Fibroblast of skin of scalp (primary cell): Measurements from ENCODE around the gene HDGFL1. TPM values are rescaled to one million over a fixed set of nuclear protein-coding genes. Genes with fewer than 3 reads are reported as not detected.

Experiments
- DNase-seq: peaks from one replicate; pipeline ENCODE4 v3.0.0-alpha.2; 2013
- polyA plus RNA-seq, 2 experiments: library from polyadenylated mRNA; unstranded; fragments of 120-200 nt; gene quantifications; one replicate each; pipeline ENCODE4 v1.2.1, GENCODE V29; 2013; ENCODE audit not compliant: insufficient read length in 2 of 2

The HDGFL1 gene
- polyA plus RNA-seq (2013, experiment 1 of 2; ENCODE audit: insufficient read length), result not detected
- not detected for polyA plus RNA-seq (2013, experiment 2 of 2; ENCODE audit: insufficient read length)

DNA sequence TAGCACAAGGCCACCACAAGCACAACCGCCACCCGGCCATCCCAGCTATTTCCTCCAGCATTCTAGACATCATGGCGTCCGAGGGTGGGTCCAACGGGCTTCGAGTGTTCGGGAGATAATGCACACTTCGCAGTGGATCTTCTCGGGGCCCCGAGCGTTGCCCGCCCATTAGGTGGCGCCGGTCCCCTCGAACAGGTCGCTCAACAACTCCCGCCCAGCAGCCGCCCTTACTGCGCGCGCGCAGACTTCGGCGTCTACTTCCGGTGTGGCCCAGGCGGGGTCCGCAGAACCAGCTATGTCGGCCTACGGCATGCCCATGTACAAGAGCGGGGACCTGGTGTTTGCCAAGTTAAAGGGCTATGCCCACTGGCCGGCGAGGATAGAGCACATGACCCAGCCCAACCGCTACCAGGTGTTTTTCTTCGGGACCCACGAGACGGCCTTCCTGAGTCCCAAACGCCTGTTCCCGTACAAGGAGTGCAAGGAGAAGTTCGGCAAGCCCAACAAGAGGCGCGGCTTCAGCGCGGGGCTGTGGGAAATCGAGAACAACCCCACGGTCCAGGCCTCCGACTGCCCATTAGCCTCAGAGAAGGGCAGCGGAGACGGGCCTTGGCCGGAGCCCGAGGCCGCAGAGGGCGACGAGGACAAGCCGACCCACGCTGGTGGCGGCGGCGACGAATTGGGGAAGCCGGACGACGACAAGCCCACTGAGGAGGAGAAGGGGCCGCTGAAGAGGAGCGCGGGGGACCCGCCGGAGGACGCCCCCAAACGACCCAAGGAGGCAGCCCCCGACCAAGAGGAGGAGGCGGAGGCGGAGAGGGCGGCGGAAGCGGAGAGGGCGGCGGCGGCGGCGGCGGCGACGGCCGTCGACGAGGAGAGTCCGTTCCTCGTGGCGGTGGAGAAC lies at the start of gene HDGFL1:
Gene HDGFL1, plus strand, starts transcription at position 286 of the 904 bp plus-strand sequence. Its CDS starts 10 bp downstream, at position 296.
- no peak for DNase-seq

DNA sequence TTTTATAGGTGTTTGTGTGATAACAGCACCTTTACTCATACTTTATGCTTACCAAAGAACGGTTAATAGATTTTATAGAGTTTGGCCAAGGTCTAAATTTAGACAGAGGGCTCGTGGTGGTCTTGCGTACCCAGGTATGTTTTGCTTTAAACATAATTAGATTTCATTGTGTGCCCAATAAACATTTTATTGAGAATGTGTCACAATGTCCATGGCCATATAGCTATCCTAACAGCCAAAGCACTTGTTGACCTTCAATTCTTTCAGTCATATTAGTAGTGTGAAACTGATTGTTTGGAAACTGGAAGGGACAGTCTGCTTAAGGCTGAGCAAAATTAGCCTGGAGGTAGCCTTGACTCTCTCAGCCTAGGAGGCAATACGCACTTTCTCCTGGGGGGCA lies 48.3 kb upstream of the HDGFL1 start:
- DNase-seq, result no peak

DNA sequence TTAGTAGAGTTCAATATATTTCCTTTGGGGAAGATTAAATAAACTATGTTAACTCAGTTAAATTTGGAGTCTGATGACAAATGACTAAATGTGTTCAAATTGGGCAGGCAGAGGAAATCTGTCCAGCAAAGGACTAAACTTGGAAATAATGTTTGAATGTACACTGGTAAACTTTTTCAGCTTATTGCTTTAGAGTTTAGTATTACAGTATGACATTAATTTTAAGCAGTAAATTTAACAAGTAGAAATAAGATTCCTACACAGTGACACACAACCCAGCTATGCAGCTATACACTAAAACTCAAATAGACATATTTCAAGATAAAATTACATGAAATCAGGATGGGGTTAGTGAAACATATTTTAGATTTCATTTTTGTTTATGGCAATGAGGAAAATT lies 42.6 kb upstream of the HDGFL1 start:
- DNase-seq, result peak; percentile 76

DNA sequence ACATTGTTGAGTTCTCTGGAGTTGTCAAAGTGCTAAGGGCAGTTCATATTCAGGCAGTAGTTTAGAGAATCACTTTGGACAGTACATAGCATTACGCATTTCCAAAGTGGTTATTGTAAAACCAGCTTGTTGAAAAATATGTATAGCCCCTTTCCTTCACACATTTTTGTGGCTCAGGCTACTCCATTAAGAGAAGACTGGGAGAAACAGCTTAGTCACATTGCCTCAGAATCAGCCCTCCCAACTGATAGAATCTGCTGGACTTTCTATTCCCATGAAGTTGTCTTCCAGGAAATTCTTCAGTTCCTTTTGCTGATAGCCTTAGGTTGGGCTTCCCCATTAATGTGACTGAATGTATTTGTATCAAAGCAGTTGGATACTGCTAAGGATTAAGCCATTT lies 39.5 kb upstream of the HDGFL1 start:
- peak; percentile 62 for DNase-seq

DNA sequence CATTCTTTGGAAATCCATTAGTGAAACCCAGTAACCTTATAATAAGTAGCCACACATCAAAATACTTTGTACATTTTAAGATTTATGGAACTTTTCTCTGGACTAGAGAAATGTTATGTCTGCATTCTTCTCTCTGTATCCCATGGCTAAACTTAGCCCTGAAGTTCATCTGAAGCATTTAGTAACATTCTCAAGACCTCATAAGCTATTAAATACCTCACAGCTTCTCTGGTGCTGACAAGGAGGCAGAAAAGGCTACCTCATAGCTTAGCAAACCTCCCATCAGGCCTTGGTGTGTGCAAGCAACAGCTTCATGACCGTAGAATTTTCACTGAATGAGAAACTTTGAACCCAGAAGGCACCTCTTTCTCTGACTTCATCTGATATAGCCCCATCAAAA lies 38.9 kb upstream of the HDGFL1 start:
- DNase-seq, result peak; percentile 27

DNA sequence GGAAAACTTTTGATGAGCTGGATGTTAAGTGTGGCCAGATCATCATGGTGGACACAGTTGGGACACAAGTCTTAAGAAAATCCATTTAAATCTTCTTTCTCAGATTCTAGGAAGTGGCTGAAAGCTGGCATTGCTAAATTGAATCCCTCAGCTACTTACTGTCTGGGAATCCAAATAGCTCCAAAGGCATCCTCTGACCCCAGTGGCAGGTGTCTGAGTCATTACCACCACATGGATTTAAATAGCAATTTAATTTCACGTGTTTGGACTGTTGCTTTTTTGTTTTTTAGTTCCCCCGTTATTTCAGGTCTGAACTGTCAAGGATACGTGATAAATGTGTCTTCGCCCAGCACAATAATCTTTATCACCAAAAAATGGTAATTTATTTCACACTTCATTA lies 33.2 kb upstream of the HDGFL1 start:
- no peak for DNase-seq

DNA sequence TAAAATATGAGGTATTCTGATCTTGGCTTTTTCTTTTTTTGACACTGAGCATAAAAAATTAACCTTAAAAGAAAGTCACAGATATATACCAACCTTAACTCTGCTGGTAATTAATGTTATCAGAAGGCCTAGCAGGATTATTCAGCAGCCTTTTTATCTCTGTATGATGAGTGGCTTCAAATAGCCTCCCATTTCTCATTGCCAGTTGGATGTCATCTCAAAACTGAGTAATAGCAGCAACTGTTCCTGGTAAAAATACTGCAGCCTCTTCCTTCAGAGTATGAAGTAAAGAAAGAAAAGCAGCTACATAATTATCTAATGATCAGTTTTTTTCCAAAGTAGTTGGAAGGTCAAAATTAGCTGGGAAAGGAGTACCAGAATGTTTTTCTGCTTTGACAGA lies 24.9 kb upstream of the HDGFL1 start:
- no peak for DNase-seq

DNA sequence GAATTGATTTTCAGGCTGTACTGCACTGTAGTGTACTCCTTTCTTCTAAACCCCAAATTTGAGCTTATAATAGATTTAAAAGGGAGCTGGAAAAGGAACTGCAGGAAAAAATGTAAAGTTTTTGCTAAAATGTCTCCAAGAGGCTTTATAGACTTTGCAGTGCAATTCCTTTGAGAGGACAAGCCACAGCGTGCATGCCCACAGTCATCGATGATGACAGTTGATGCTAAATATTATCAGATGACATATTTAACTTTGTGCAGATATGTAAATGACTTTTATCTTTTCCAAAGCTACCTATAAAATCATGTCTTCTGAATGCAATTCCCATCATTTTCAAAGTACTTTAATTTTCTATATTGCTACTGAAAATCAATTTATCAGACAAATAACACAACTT lies 24.3 kb upstream of the HDGFL1 start:
- DNase-seq, result no peak

DNA sequence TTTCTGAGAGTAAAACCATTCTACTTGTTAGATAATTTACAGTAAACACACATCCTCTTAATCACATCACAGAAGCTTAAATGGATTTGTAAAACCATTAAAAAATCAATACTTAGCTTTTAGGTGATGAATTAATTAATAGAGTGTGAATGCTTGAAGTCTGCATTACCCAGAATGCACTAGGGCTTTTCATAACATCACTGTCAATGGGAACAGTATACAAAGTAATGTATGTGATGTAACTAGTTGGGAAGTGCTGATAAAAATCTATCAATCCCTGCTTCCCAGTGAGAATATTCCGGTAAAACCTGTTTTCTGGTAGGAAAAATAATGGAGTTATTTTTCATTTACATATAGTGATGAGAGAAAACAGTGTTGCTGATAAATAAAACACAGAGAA lies 23.1 kb upstream of the HDGFL1 start:
- no peak for DNase-seq

DNA sequence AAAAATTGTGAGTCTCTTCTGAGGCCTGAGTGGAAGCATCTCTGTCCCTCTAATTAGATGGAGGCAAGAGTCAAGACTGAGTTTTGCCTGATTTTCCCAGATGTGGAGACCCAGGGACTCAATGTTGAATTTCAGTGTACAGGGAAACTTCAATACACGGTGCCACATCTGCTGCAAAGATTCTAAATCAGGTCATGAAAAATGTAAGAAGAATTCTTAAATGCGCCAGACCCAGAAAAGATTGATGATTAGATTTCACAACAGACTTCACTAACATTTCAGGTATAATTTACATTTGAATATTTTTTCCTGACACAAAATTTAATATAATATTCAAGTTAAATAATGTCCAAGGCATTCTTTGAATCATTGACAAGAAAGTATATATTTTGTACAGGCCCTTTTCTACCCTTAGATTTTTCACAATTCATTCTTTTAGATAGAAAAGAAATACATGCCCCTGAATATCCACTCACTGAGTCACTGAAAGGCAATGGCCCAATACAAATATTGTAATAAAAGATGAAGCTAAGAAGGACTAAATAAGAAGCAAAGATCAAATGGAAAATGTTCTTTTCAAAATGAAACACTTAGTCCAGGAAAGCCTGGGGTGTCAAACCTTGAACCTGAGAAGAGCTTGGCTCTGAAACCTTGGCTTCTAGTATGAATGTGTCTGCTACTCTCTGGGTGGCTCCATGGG lies 18.2 kb upstream of the HDGFL1 start:
- DNase-seq, result peak; percentile 33

DNA sequence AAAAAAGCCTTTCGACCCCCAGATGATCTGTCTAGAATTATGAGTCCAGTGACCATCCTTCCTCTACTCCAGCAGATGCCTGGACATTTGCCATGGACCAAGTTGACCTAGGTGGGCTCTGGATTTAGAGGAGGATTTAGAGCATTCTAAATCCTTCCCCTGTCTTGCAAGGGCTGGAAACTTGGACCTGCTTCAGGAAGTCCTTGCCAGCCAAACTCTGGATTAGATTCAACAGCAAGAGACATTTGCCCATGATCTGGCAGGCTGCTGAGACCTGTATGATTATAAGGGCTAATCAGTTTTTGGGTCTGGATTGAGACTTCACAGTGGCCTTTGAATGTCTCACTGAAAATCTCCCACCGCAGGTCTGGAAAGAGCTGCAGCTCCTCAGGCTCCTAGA lies 13.1 kb upstream of the HDGFL1 start:
- DNase-seq, result no peak

DNA sequence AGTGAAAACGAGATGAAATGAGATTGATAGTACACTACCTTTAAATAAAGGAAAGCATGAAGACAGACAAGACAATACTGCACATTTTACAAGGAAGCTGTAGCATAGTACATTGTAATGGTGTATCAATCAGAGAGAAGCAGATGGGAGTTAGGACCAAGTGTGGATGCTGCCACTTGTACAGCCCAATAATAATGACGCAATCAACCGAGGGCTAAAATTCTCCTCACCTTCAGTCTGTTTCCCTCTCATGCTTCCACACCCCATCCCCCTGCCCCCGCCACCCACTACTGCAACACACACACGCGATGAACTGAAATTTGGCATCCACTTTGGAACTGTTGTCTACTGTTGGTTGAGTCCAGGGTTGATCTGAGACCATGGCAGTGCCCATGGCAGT lies 12.4 kb upstream of the HDGFL1 start:
- no peak for DNase-seq

DNA sequence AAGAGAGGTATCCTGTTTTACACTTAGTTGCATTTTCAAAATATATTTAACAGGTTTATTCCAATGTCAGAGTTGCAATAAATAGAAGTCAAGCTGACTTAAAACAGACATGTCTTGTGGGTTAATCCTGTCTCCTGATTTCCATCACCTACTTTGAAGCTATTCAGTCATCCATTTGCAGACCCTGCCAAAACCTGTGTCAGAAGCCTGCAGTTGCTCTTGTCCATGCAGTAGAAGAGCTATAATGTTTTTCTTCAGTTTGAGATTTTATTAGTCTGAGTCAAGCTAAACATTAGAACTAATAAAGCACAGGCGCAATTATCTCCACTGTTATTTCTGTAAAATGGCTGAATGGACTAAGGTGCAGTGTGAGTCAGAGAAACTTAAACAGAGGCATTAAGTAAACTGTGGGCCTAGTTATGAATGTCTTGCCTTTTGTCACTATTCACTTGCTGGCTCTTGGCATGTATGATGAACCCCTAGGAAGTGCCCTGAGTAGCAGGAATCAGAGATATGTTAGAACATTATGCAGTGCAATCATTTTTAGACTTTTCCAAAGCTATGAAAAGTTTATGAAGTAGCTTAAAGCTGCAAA lies 11.0 kb upstream of the HDGFL1 start:
- DNase-seq, result no peak

DNA sequence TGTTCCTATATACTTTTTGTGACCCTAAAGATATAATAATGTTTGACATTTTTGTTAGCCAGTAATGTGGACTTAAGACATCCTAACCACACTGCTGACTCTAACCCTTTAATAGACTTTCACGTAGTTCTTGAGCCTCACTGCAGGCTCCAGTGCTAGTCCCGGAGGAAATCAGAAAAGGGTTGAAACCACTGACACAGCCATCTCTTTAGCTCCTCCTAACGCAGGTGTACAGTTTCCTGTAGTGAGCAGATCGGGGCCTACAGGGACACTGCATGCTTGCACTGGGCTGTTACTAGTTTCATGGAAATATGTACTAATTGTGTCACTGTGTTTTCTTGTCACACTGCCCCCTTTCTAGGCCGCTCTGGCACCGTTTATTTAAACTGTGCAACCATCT lies 512 bp upstream of the HDGFL1 start:
- DNase-seq, result no peak

DNA sequence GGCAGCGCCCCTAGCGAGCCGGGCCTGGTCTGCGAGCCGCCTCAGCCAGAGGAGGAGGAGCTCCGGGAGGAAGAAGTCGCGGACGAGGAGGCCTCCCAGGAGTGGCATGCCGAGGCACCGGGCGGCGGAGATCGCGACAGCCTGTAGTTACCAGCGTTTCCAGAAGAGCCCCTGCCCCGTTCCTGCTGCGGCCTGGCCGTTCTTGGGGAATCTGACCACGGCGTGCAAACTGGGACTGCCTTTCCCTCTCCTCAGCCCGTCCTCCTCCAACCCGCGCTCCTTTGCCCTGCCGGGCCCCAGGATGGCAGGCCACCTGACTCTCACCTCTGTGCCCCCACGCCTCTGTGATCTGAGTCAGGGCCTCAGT lies 802 bp downstream of the HDGFL1 start:
- no peak for DNase-seq

DNA sequence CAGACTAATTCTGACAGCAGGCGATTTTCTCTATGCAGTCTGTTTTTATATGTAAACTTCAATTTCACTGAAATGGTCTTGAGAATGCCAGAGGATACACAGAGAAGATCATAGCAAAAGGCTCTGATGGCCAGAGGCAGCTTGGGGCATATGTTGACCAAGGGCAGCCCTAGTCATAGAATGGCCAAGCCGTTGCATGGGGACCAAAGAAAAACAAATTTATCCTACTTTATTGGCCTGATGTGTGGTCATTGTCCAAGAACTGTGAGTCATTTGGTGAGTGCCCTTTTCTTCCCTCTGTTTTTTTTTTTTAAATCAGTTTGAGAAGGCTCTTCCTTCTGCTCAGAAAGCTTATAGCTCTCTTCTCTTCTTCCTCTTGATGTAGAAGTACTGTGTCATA lies 5.8 kb downstream of the HDGFL1 start:
- DNase-seq, result no peak

DNA sequence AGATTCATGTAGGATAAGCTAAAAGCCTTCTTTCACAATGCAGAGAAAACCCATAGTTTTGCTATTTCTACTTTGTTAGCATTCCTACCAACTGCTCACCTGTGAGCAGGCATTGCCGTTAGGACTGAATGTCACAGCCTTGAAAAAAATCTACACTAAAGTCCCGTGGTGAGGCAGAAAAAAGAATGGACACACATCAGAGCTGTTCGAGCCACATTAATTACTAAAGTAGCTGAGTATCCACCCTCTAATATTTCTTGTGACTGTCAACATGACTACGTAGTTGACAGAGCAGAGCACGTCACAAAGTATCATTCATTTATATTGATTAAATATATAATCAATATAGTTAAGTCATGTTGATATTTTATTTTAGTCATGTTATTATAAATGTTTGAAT lies 10.1 kb downstream of the HDGFL1 start:
- DNase-seq, result no peak

DNA sequence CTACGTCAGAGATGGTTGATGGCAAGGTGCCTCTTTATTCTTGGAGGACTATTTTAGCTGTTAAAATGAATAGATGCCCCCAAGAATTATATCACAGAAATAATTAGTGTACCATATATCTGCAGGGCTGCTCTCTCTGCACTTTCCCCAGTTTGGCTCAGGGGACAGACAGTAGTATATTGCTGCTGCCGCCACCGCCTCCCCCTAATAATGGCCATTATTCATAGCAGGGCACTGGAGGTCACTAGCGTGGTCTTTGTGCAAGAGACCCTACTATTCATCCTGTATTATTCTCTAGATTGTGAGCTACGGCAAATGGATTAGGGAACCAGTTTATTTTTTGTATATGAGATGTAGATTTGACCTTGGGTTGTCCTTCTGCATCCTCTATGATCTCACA lies 11.0 kb downstream of the HDGFL1 start:
- no peak for DNase-seq

DNA sequence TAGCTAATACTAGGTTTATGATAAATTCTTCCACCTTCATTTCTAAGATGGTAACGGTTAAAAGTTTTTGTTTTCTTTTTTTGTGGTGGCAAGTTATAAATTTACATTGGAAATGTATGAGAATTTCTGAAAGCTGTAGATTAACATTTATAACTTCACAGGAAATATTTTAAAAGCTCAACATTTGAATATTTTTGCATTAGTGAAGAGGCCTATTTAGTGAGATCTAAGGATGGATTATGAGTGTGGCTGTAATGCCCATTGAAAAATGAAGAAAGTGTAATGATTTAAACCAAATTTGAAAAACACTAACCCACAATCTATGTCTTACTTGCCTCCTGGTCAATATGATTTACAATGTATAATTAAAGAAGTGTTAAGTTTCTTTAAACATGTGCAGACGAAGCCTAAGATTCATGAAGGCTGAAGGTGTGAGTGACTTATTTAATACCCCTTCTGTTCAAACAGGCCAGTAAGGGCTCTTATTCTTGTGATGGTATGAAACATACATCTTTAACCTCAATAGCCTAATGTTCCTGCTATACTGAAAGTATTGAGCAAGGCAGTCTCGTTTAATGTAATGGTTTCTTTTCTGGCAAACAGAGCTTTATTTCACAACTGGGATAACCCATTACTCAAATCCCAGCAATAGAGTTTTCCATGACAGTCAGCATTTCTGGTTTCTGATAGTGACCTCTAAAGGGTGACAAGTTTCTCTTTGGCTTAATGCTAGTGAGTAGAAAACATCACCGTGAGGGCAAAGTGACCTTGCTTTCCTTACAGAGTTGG lies 13.2 kb downstream of the HDGFL1 start:
- DNase-seq, result no peak

DNA sequence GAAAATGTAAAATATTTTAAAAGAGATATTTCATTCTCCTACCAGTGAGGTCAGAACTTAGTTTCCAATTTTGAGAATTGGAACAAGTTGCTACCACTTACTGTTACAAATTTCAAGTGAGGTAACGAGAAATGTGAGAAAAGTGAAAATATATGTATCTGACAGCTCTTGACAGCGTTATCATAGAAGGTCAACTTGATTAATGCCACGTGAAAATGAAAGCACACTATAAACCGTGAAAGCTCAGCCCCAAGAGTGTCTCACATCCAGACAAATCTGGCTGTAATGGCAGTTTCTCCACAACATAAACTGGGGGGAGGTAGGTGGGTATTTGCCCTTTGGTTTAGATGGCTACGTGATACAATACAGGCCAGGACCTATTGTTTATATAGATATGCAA lies 13.9 kb downstream of the HDGFL1 start:
- no peak for DNase-seq

DNA sequence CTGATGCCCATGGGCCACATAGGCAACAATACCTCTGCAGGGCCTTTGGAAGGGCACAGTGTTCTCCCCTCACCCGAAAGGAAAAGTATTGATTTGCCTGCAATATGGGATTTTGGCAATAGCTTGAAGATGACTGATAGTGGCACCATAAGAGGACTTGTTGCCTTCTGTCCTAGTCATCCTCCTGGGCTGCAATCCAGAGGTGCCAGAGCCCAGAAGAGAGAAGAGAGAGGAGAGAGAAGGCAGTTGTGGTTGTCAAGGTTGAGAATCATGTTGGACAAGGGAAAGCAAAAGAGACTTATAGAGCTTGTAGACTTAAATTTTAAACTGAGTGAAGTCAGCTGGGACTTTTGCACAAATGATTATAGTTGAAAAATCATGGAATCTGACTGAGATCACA lies 14.6 kb downstream of the HDGFL1 start:
- DNase-seq, result no peak

DNA sequence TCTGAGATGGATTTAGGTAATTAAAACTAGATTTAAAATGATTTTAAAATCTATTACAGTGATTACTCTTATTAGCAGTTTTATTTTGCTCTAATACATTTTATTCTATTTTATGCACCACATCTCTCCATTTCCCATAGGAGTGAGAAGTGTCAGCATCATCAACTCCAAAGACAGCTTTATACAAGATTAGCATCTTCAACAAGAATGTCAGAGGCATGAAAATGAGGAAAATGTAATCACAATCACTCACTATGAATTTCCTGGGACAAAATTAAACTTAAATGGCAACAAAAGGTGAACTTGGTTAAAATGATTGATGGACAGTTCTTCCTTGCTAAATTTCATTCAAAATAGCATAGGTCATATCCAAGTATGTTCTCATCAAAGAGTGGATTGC lies 19.8 kb downstream of the HDGFL1 start:
- no peak for DNase-seq

DNA sequence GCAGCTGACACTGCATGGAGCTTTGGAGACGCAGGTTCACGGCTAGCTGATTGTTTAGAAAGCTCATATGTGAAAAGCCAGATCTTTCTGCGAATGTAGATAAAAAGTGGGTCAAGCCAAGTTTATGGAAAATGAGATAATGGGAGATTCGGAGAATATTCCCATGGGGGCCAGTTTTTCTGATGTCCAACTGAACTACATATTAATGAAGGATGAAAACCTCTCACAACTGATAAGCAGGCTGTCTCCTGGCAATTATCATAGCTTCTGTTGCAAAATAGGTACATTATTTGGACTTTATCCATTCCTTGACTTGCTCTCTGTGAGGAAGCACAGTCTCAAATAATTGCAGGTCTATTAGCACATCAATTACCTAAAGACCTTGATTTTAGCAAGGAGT lies 21.1 kb downstream of the HDGFL1 start:
- no peak for DNase-seq
